Psoas muscle (tissue), 8 donors: ENCODE results near the gene GATB. TPM values are rescaled to one million over a fixed set of nuclear protein-coding genes. Genes with fewer than 3 reads are reported as not detected.

Source experiments
- ATAC-seq, 4 donors: fragments of 200-7000 bp; cut with Tn5 transposase; one replicate each; pipeline ENCODE4 v1.9.1; 2020; ENCODE audit warnings: moderate library complexity in 3 of 4, mild to moderate bottlenecking in 2 of 4
- DNase-seq, 2 donors: peaks; one replicate each; pipeline ENCODE4 v3.0.0-alpha.2; 2020
- H3K27ac ChIP-seq: fragments of 200-600 bp; one replicate; pipeline ENCODE4 v1.8.0; 2022
- H3K27me3 ChIP-seq, 3 donors: fragments of 200-600 bp in 1 of 3; one replicate each; pipeline versions ENCODE4 v1.6.1 to v1.8.0; 2013 to 2022; ENCODE audit warnings: low read length in 2 of 3, mild to moderate bottlenecking in 2 of 3, moderate library complexity in 1 of 3; ENCODE audit not compliant: insufficient read depth in 3 of 3
- H3K36me3 ChIP-seq, 2 donors: fragments of 200-600 bp in 1 of 2; one replicate each; pipeline versions ENCODE4 v1.6.1 to v1.8.0; 2013 to 2022; ENCODE audit warnings: low read depth in 1 of 2, mild to moderate bottlenecking in 1 of 2, moderate library complexity in 1 of 2; ENCODE audit not compliant: insufficient read depth in 1 of 2
- H3K4me1 ChIP-seq: fragments of 200-600 bp; one replicate; pipeline ENCODE4 v1.8.0; 2022
- H3K4me3 ChIP-seq: fragments of 200-600 bp; one replicate; pipeline ENCODE4 v1.8.0; 2022; ENCODE audit warnings: mild to moderate bottlenecking
- H3K9me3 ChIP-seq: fragments of 200-600 bp; one replicate; pipeline ENCODE4 v1.8.0; 2022
- CTCF ChIP-seq: fragments of 200-600 bp; IDR thresholded peaks from one replicate; pipeline ENCODE4 v1.8.0; 2022; ENCODE audit warnings: antibody characterized with exemption
- WGBS, 3 donors: extraction: QIAGEN DNeasy Blood & Tissue Kit; methylation state at CpG; one replicate each; pipeline versions ENCODE4 v1.1.6 to v1.1.7; 2013; 5-methylcytosine and 5-hydroxymethylcytosine counted together
- intact Hi-C, 2 donors: fragments of 100-400 bp; cut with DNase I; formaldehyde crosslinking; loops; one replicate each; pipeline versions ENCODE4 v1.11.0 to v1.14.2; 2022
- polyA plus RNA-seq, 3 donors: library from polyadenylated mRNA; stranded (reverse); fragments of 200-250 nt; gene quantifications; one replicate each; pipeline ENCODE4 v1.2.3, GENCODE V29; 2013
- total RNA-seq, 4 donors: library from RNA; stranded (reverse); fragmentation: NEBNext Ultra II Directional in 2 of 4; extraction: Animal tissue kit (Norgen Biotek cat#: 25700) in 2 of 4; gene quantifications; one replicate each; pipeline versions ENCODE4 v1.2.1 to v1.2.4, GENCODE V29; 2021 to 2023
- donor health status: healthy with polysubstance abuse.
- donor health status: DM: no; HTN: no; CAD: no; lungs with moderate emphysema.
- donor health status: Bipolar disorder and iron deficiency.
- donor health status: healthy.
- donor health status: DM: yes; HTN: yes; CAD: no.
- donor health status: DM: no; HTN: no; CAD: no.
- donor health status: DM: no; HTN: no; CAD: no.
- donor health status: DM: yes; HTN: yes; CAD: no.

GATB gene
- total and polyA plus RNA-seq, 7 donors = 22.8 to 36.6 (median 28.3) TPM

GRCh38 chr4:151646322-151646721, 114.5 kb downstream of the GATB start:
- DNase-seq (no peak), ATAC-seq (no peak)
- 80 to 88% (median 81%) methylated on average over 5 of the region's 5 CpGs for WGBS, 3 donors
- peak overlapping the region; percentile 37 for H3K27ac ChIP-seq
- TF ChIP-seq CTCF = no peak
- H3K36me3 ChIP-seq = peaks cover 0 to 31% of the 10 kb centered on the region in 2 donors
- intact Hi-C loops = no loop called here
- no peaks in the 10 kb centered on the region for H3K27me3 ChIP-seq
- peaks cover 15% of the 10 kb centered on the region for H3K4me1 ChIP-seq
- no peak overlapping the region for H3K4me3 ChIP-seq
- H3K9me3 ChIP-seq = no peaks in the 10 kb centered on the region

GRCh38 chr4:151644622-151645021, 116.2 kb downstream of the GATB start:
- 37 to 39% (median 39%) methylated on average over 3 of the region's 3 CpGs for WGBS, 3 donors
- Histone ChIP-seq H3K27me3 (no peaks in the 10 kb centered on the region), H3K4me1 (peaks cover 20% of the 10 kb centered on the region), H3K27ac (no peak overlapping the region), H3K4me3 (no peak overlapping the region), H3K9me3 (no peaks in the 10 kb centered on the region), H3K36me3 (peaks cover 0 to 18% of the 10 kb centered on the region in 2 donors)
- ATAC-seq (peak in 1 of 4 donors; percentile 51), DNase-seq (no peak)
- intact Hi-C loops = no loop called here
- peak; percentile 17 for TF ChIP-seq CTCF

- ATAC-seq = no peak
- no peak for TF ChIP-seq CTCF
- Histone ChIP-seq H3K27ac (no peak overlapping the region), H3K4me3 (no peak overlapping the region), H3K4me1 (peaks cover 20% of the 10 kb centered on the region), H3K9me3 (no peaks in the 10 kb centered on the region), H3K36me3 (peaks cover 0 to 9% of the 10 kb centered on the region in 2 donors), H3K27me3 (no peaks in the 10 kb centered on the region)
- intact Hi-C loops = no loop called here
- no peak for DNase-seq
- WGBS, 3 donors = 93 to 96% (median 96%) methylated on average over 4 of the region's 4 CpGs
These were observed 117.2 kb downstream of the GATB start for GRCh38 chr4:151643564-151643963.

- no peaks in the 10 kb centered on the region for H3K9me3 ChIP-seq
- no peaks in the 10 kb centered on the region for H3K27me3 ChIP-seq
- intact Hi-C loops = loop anchor here in 1 of 2 donors (2.0 kb wide), 1 partner anchor 49 kb away; no protein-coding TSS in a partner anchor
- ATAC-seq (peak; percentile 53 to 79 (median 70)), DNase-seq (no peak)
- no peak for TF ChIP-seq CTCF
- 52 to 56% (median 54%) methylated on average over 2 of the region's 2 CpGs for WGBS, 3 donors
- peaks cover 20% of the 10 kb centered on the region for H3K4me1 ChIP-seq
- peak overlapping the region; percentile 81 for H3K27ac ChIP-seq
- H3K36me3 ChIP-seq = peaks cover 0 to 6% of the 10 kb centered on the region in 2 donors
- H3K4me3 ChIP-seq = no peak overlapping the region
These were observed 118.8 kb downstream of the GATB start for GRCh38 chr4:151641983-151642382.

- intact Hi-C loops = loop anchor here in 1 of 2 donors (2.0 kb wide), 1 partner anchor 50 kb away; no protein-coding TSS in a partner anchor
- H3K4me3 ChIP-seq = no peak overlapping the region
- H3K27ac ChIP-seq = peak overlapping the region; percentile 81
- TF ChIP-seq CTCF = no peak
- ATAC-seq (peak; percentile 89 to 92 (median 90)), DNase-seq (no peak)
- H3K36me3 ChIP-seq = no peaks in the 10 kb centered on the region
- peaks cover 17% of the 10 kb centered on the region for H3K4me1 ChIP-seq
- WGBS, 3 donors = 54 to 90% (median 78%) methylated on average over 2 of the region's 2 CpGs
- no peaks in the 10 kb centered on the region for H3K27me3 ChIP-seq
- H3K9me3 ChIP-seq = no peaks in the 10 kb centered on the region
These were observed 119.6 kb downstream of the GATB start for GRCh38 chr4:151641167-151641566.
